Activated naive CD4-positive, alpha-beta T cell treated with anti-CD3 and anti-CD28 coated beads for 36 hours (primary cell): ENCODE results near the gene NPM3. TPM values are rescaled to one million over a fixed set of nuclear protein-coding genes. Genes with fewer than 3 reads are reported as not detected.

Experiments used
- CTCF ChIA-PET: fragments of 350-600 bp; sonication (Branson Sonifier 250); formaldehyde crosslinking; loops from one replicate; lab custom pipeline; 2021; ENCODE audit warnings: antibody characterized with exemption; lab: Charles Lee
- DNase-seq: peaks from one replicate; pipeline ENCODE4 v3.0.0-alpha.2; 2020
- H3K27ac Mint-ChIP-seq: one replicate; pipeline ENCODE4 v1.8.0; 2021; ENCODE audit warnings: mild to moderate bottlenecking, mixed read lengths
- H3K27me3 Mint-ChIP-seq: one replicate; pipeline ENCODE4 v1.8.0; 2021; ENCODE audit warnings: low read depth, mixed read lengths
- H3K36me3 Mint-ChIP-seq: one replicate; pipeline ENCODE4 v1.8.0; 2021; ENCODE audit warnings: low read depth, mixed read lengths
- H3K4me1 Mint-ChIP-seq: one replicate; pipeline ENCODE4 v1.8.0; 2021; ENCODE audit warnings: low read depth, mixed read lengths
- H3K4me3 Mint-ChIP-seq: one replicate; pipeline ENCODE4 v1.8.0; 2021; ENCODE audit warnings: mild to moderate bottlenecking, moderate library complexity, mixed read lengths
- H3K9me3 Mint-ChIP-seq: one replicate; pipeline ENCODE4 v1.8.0; 2021; ENCODE audit warnings: mixed read lengths
- intact Hi-C: fragments of 100-400 bp; cut with micrococcal nuclease; formaldehyde crosslinking; loops from one replicate; pipeline ENCODE4 v1.15.1; 2023
- total RNA-seq, 2 experiments: library from RNA; stranded (reverse); gene quantifications; one replicate each; pipeline ENCODE4 v1.2.3, GENCODE V29; 2021

The NPM3 gene
- total RNA-seq, 2 experiments from 2014 or later: 213 to 230 TPM

DNA sequence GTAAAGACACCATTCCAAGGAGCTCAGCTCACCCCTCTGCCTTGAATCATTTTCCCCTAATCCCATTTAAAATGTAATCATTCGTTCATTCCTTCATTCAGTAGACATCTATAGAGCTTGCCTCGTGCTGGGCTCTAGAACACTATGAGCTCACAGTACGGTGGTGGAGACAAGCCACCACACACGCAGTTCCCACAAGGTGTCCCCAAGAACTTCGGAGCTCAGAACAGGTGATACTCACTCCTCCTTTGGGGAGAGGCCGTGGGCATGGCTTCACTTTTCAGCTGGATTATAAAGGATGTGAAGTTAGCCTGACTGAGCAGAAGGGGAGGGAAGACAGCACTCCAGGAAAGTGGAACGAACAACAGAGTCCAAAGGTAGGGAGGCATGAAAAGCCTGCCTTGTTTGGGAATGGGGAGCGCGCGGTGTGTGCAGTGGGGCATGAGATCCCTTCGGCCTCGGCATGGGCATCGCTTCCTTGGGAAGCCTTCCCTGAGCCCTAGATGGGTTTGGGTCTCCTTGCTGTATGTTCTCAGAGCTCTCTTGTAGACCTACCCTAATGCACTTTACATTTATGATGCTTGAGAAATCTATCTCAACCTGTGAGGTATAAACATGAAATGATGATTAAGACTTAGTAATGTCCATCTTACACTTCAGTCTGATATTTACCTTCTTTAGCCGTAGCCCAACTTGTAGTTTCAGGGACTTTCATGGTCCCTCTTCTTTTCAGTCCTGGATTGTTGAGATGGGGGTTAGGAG, 35.8 kb upstream of the NPM3 start:
- Mint-ChIP-seq H3K4me3 (peak overlapping the region; percentile 92), H3K27me3 (no peaks in the 10 kb centered on the region), H3K27ac (peak overlapping the region; percentile 93), H3K9me3 (no peaks in the 10 kb centered on the region), H3K4me1 (peaks cover 33% of the 10 kb centered on the region), H3K36me3 (peaks cover 10% of the 10 kb centered on the region)
- intact Hi-C loops: loop anchor here (1.0 to 5.0 kb wide), 14 partner anchors 11 to 924 kb away; partner anchors contain the start of genes ACTR1A, ARMH3, BTRC and FBXL15
- no peak for DNase-seq
- CTCF ChIA-PET: interaction anchor here (0.8 to 8.8 kb wide), 9 partner anchors 15 to 191 kb away, joined by 3 to 46 read pairs (median 4); no protein-coding TSS in a partner anchor

- intact Hi-C loops: loop anchor here (1.0 to 5.0 kb wide), 14 partner anchors 12 to 925 kb away; partner anchors contain the start of genes ACTR1A, ARMH3, BTRC and FBXL15
- H3K27ac Mint-ChIP-seq: peak within 1 kb of the TSS; percentile 93
- H3K36me3 Mint-ChIP-seq: peaks cover 13% of the 10 kb centered on the region
- H3K9me3 Mint-ChIP-seq: no peaks in the 10 kb centered on the region
- no peaks in the 10 kb centered on the region for H3K27me3 Mint-ChIP-seq
- CTCF ChIA-PET: interaction anchor here (0.6 to 8.8 kb wide), 10 partner anchors 16 to 192 kb away, joined by 3 to 46 read pairs (median 5); no protein-coding TSS in a partner anchor
- peaks cover 40% of the 10 kb centered on the region for H3K4me1 Mint-ChIP-seq
- H3K4me3 Mint-ChIP-seq: peak within 1 kb of the TSS; percentile 92
- peak; percentile 99 for DNase-seq
Observed at GRCh38 chr10:101818119-101818871, 35.0 kb upstream of the NPM3 start, which contains the start of gene OGA. Gene OGA, minus strand, starts transcription at chr10:101818444. Its CDS starts 422 bp downstream, at chr10:101818022.

- Mint-ChIP-seq H3K4me1 (peaks cover 45% of the 10 kb centered on the region), H3K9me3 (no peaks in the 10 kb centered on the region), H3K27ac (peak overlapping the region; percentile 93), H3K4me3 (peak overlapping the region; percentile 92), H3K36me3 (peaks cover 14% of the 10 kb centered on the region), H3K27me3 (no peaks in the 10 kb centered on the region)
- intact Hi-C loops: loop anchor here (1.0 to 5.0 kb wide), 14 partner anchors 13 to 926 kb away; partner anchors contain the start of genes ACTR1A, ARMH3, BTRC and FBXL15
- CTCF ChIA-PET: interaction anchor here (0.6 to 8.8 kb wide), 7 partner anchors 10 to 187 kb away, joined by 3 to 46 read pairs (median 4); no protein-coding TSS in a partner anchor
- DNase-seq: peak; percentile 58
Observed at GRCh38 chr10:101817337-101818118, 34.3 kb upstream of the NPM3 start.

- Mint-ChIP-seq H3K4me1 (peaks cover 47% of the 10 kb centered on the region), H3K4me3 (peak overlapping the region; percentile 92), H3K27ac (peak overlapping the region; percentile 93), H3K36me3 (peaks cover 13% of the 10 kb centered on the region), H3K9me3 (no peaks in the 10 kb centered on the region), H3K27me3 (no peaks in the 10 kb centered on the region)
- intact Hi-C loops: loop anchor here (1.0 to 5.0 kb wide), 2 partner anchors 114 to 605 kb away; partner anchors contain the start of gene FBXL15
- no peak for DNase-seq
- CTCF ChIA-PET: interaction anchor here (0.7 to 8.8 kb wide), 5 partner anchors 11 to 36 kb away, joined by 3 to 46 read pairs (median 4); no protein-coding TSS in a partner anchor
Observed at GRCh38 chr10:101816913-101817336, 33.7 kb upstream of the NPM3 start.

- DNase-seq: no peak
- Mint-ChIP-seq H3K4me3 (peak overlapping the region; percentile 92), H3K4me1 (peaks cover 49% of the 10 kb centered on the region), H3K36me3 (peaks cover 14% of the 10 kb centered on the region), H3K27me3 (no peaks in the 10 kb centered on the region), H3K9me3 (no peaks in the 10 kb centered on the region), H3K27ac (peak overlapping the region; percentile 67)
- CTCF ChIA-PET: interaction anchor here (0.6 to 8.8 kb wide), 4 partner anchors 19 to 513 kb away, joined by 3 to 46 read pairs (median 4); no protein-coding TSS in a partner anchor
- intact Hi-C loops: loop anchor here (1.0 to 5.0 kb wide), 2 partner anchors 113 to 606 kb away; partner anchors contain the start of gene FBXL15
Observed at GRCh38 chr10:101816376-101816775, 33.1 kb upstream of the NPM3 start.

DNA sequence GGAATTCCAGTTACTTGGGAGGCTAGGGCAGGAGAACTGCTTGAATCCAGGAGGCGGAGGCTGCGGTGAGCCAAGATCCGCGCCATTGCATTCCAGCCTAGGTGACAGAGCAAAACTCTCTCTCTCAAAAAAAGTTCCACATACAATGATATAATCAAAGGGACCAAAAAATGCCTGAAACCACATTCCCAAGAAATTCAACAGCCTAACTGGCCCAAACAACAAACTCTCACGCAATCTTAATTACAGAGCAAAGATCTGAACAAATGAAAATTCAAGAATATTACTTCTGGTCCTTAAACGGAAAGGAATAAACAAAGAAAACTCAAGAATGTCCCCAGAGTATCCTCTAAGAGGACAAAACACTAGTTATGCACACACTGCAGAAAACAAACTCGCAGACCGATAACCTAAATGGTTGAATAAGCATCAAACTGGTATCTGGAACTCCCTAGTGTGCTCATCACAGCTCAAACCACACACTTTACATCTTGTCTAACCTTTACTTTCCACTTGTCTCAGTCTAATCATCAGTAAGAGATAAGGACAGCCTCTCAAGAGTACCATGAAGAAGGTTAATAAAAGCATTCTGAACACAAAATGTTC, 31.3 kb upstream of the NPM3 start:
- Mint-ChIP-seq H3K9me3 (no peaks in the 10 kb centered on the region), H3K27me3 (no peaks in the 10 kb centered on the region), H3K4me3 (peak overlapping the region; percentile 92), H3K27ac (peak overlapping the region; percentile 71), H3K4me1 (peaks cover 51% of the 10 kb centered on the region), H3K36me3 (peaks cover 22% of the 10 kb centered on the region)
- CTCF ChIA-PET: interaction anchor here (0.6 to 8.8 kb wide), 4 partner anchors 18 to 1281 kb away, joined by 4 to 46 read pairs (median 5); no protein-coding TSS in a partner anchor
- intact Hi-C loops: loop anchor here (2.0 to 5.0 kb wide), 2 partner anchors 14 to 608 kb away; partner anchors contain the start of gene FBXL15
- DNase-seq: no peak

GRCh38 chr10:101812606-101813005, 29.4 kb upstream of the NPM3 start:
- intact Hi-C loops: no loop called here
- no peak for DNase-seq
- Mint-ChIP-seq H3K4me1 (peaks cover 52% of the 10 kb centered on the region), H3K27me3 (no peaks in the 10 kb centered on the region), H3K36me3 (peaks cover 24% of the 10 kb centered on the region), H3K4me3 (no peak overlapping the region), H3K9me3 (no peaks in the 10 kb centered on the region), H3K27ac (peak overlapping the region; percentile 4)
- CTCF ChIA-PET: interaction anchor here (1.0 to 1.4 kb wide), 3 partner anchors 16 to 31 kb away, joined by 3 read pairs; partner anchors contain the start of gene KCNIP2

- Mint-ChIP-seq H3K9me3 (no peaks in the 10 kb centered on the region), H3K27ac (peak overlapping the region; percentile 5), H3K4me1 (peaks cover 32% of the 10 kb centered on the region), H3K4me3 (no peak overlapping the region), H3K36me3 (peaks cover 30% of the 10 kb centered on the region), H3K27me3 (no peaks in the 10 kb centered on the region)
- CTCF ChIA-PET: no interaction called here
- intact Hi-C loops: no loop called here
- DNase-seq: no peak
Observed at GRCh38 chr10:101807158-101807557, 23.9 kb upstream of the NPM3 start.

- Mint-ChIP-seq H3K27me3 (no peaks in the 10 kb centered on the region), H3K9me3 (no peaks in the 10 kb centered on the region), H3K4me1 (peaks cover 20% of the 10 kb centered on the region), H3K36me3 (peaks cover 39% of the 10 kb centered on the region), H3K4me3 (no peak overlapping the region), H3K27ac (no peak overlapping the region)
- CTCF ChIA-PET: interaction anchor here (1.2 kb wide), 1 partner anchor 19 kb away, joined by 3 read pairs; no protein-coding TSS in a partner anchor
- no peak for DNase-seq
- intact Hi-C loops: no loop called here
Observed at GRCh38 chr10:101803511-101803910, 20.3 kb upstream of the NPM3 start.

DNA sequence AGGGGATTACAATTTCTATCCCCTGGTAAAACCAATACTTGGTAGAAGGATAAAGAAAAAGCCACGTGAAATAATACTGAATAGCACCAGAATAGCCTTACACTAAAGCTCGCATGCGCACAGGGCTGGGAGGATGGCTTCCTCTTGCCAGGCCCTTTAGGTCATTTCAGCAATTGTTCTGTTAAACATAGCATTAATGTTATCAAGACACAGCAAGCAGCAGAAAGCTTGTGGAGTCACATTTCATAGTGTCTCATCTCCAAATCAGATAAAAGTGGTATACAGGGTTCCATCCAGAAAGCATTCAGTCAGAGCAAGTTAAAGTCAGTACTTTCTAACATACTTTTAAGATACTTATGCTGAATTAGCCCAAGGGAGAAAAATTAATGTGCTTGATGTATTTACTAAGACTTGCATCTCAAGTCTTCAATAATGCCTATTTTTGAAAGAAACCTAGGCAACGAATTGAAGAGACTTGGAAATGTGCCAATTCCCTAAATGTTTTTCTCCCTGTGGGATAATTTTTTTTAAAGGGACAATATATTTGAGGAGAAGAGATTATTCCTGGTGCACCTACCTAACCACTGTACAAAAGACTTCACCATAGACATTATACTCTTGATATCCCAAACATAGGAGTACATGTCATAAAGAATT, 14.3 kb upstream of the NPM3 start:
- H3K4me1 Mint-ChIP-seq: peaks cover 18% of the 10 kb centered on the region
- intact Hi-C loops: no loop called here
- H3K9me3 Mint-ChIP-seq: no peaks in the 10 kb centered on the region
- no peak overlapping the region for H3K27ac Mint-ChIP-seq
- H3K36me3 Mint-ChIP-seq: peaks cover 37% of the 10 kb centered on the region
- H3K4me3 Mint-ChIP-seq: no peak overlapping the region
- no peaks in the 10 kb centered on the region for H3K27me3 Mint-ChIP-seq
- no peak for DNase-seq
- CTCF ChIA-PET: interaction anchor here (0.7 to 2.0 kb wide), 6 partner anchors 16 to 212 kb away, joined by 3 to 6 read pairs (median 3); partner anchors contain the start of genes KCNIP2 and OGA
